HL-60 (cell line): ENCODE data around the gene WDR93.
"Not testable (repeated sequence)": the region's sequence is repeated elsewhere in the genome, so short reads cannot be mapped to it uniquely, and the experiment has no call there.

ENCODE experiments used
- DNase-seq, 2 experiments: peaks; one replicate each; pipeline ENCODE4 v3.0.0-alpha.2; 2010 to 2020; ENCODE audit warnings: low read depth in 1 of 2, low spot score in 1 of 2
- H3K27ac ChIP-seq: fragments of 250-450 bp; sonication (Bioruptor Pico); replicated peaks from 2 replicates; pipeline ENCODE4 v1.5.1; 2020; ENCODE audit warnings: mild to moderate bottlenecking, moderate library complexity
- H3K27me3 ChIP-seq: fragments of 250-450 bp; sonication (Bioruptor Pico); 2 replicates; pipeline ENCODE4 v1.5.1; 2021; ENCODE audit warnings: mild to moderate bottlenecking, moderate library complexity; ENCODE audit not compliant: insufficient read depth, poor library complexity, severe bottlenecking
- H3K4me3 ChIP-seq: replicated peaks from 2 replicates; pipeline ENCODE4 v1.5.1; 2011; ENCODE audit warnings: mild to moderate bottlenecking, control low read depth, low read length; ENCODE audit not compliant: insufficient read depth
- GABPA ChIP-seq: IDR thresholded peaks from 2 replicates; pipeline ENCODE4 v1.6.1; 2012; ENCODE audit warnings: low read depth
- POLR2AphosphoS5 ChIP-seq: IDR thresholded peaks from 2 replicates; pipeline ENCODE4 v1.6.1; 2012; ENCODE audit warnings: low read depth
- SPI1 ChIP-seq: IDR thresholded peaks from 2 replicates; pipeline ENCODE4 v1.6.1; 2012; ENCODE audit warnings: low read depth, mild to moderate bottlenecking, borderline replicate concordance
- TF ChIP-seq, protein P1 (sequence below): IDR thresholded peaks from one replicate; pipeline ENCODE4 v1.5.1; 2011; ENCODE audit warnings: low read length, control low read depth, inconsistent platforms; ENCODE audit not compliant: insufficient read depth
- TF ChIP-seq, protein P2 (sequence below): IDR thresholded peaks from 2 replicates; pipeline ENCODE4 v1.6.1; 2012; ENCODE audit warnings: low read depth; ENCODE audit not compliant: insufficient replicate concordance

WDR93 gene

GRCh38 chr15:89681146-89681545 is 9.5 kb upstream of the WDR93 start:
- Histone ChIP-seq H3K27ac (no peak overlapping the region), H3K4me3 (no peak overlapping the region), H3K27me3 (no peaks in the 10 kb centered on the region)
- TF ChIP-seq SPI1, result no peak
- TF ChIP-seq, protein P1, sequence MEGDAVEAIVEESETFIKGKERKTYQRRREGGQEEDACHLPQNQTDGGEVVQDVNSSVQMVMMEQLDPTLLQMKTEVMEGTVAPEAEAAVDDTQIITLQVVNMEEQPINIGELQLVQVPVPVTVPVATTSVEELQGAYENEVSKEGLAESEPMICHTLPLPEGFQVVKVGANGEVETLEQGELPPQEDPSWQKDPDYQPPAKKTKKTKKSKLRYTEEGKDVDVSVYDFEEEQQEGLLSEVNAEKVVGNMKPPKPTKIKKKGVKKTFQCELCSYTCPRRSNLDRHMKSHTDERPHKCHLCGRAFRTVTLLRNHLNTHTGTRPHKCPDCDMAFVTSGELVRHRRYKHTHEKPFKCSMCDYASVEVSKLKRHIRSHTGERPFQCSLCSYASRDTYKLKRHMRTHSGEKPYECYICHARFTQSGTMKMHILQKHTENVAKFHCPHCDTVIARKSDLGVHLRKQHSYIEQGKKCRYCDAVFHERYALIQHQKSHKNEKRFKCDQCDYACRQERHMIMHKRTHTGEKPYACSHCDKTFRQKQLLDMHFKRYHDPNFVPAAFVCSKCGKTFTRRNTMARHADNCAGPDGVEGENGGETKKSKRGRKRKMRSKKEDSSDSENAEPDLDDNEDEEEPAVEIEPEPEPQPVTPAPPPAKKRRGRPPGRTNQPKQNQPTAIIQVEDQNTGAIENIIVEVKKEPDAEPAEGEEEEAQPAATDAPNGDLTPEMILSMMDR, result no peak
- TF ChIP-seq, protein P2, sequence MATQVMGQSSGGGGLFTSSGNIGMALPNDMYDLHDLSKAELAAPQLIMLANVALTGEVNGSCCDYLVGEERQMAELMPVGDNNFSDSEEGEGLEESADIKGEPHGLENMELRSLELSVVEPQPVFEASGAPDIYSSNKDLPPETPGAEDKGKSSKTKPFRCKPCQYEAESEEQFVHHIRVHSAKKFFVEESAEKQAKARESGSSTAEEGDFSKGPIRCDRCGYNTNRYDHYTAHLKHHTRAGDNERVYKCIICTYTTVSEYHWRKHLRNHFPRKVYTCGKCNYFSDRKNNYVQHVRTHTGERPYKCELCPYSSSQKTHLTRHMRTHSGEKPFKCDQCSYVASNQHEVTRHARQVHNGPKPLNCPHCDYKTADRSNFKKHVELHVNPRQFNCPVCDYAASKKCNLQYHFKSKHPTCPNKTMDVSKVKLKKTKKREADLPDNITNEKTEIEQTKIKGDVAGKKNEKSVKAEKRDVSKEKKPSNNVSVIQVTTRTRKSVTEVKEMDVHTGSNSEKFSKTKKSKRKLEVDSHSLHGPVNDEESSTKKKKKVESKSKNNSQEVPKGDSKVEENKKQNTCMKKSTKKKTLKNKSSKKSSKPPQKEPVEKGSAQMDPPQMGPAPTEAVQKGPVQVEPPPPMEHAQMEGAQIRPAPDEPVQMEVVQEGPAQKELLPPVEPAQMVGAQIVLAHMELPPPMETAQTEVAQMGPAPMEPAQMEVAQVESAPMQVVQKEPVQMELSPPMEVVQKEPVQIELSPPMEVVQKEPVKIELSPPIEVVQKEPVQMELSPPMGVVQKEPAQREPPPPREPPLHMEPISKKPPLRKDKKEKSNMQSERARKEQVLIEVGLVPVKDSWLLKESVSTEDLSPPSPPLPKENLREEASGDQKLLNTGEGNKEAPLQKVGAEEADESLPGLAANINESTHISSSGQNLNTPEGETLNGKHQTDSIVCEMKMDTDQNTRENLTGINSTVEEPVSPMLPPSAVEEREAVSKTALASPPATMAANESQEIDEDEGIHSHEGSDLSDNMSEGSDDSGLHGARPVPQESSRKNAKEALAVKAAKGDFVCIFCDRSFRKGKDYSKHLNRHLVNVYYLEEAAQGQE, result no peak
- DNase-seq, result no peak

GRCh38 chr15:89685995-89686394 is 4.6 kb upstream of the WDR93 start:
- TF ChIP-seq, protein P1, result no peak
- TF ChIP-seq POLR2AphosphoS5 (no peak), GABPA (no peak), SPI1 (no peak)
- TF ChIP-seq, protein P2, result no peak
- Histone ChIP-seq H3K27me3 (no peaks in the 10 kb centered on the region), H3K4me3 (no peak overlapping the region), H3K27ac (no peak overlapping the region)
- no peak for DNase-seq

GRCh38 chr15:89686522-89686921 is 4.1 kb upstream of the WDR93 start:
- no peak for DNase-seq
- Histone ChIP-seq H3K4me3 (no peak overlapping the region), H3K27ac (no peak overlapping the region), H3K27me3 (no peaks in the 10 kb centered on the region)
- no peak for TF ChIP-seq SPI1
- no peak for TF ChIP-seq GABPA
- TF ChIP-seq POLR2AphosphoS5, result no peak
- TF ChIP-seq, protein P1, result no peak
- TF ChIP-seq, protein P2, result no peak

DNA sequence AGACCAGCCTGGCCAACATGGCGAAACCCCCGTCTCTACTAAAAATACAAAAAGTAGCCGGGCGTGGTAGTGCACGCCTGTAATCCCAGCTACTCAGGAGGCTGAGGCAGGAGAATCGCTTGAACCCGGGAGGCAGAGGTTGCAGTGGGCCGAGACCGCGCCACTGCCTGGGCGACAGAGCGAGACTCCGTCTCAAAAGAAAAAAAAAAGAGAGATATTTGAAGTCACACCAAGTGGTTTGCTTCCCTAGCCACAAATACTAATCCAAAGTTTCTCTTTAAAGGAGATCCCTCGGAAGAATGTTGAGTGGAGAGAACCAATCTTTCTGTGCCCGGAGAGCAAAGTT is 708 bp upstream of the WDR93 start:
- H3K27ac ChIP-seq, DNase-seq: not testable (repeated sequence)
- peak overlapping the region; percentile 96 for H3K4me3 ChIP-seq

More for the DNA sequence above, 708 bp upstream of the WDR93 start:
- H3K27me3 ChIP-seq, result not testable (repeated sequence)
